ENCODE results near the gene KIF6. TPM values are rescaled to one million over a fixed set of nuclear protein-coding genes. Genes with fewer than 3 reads are reported as not detected.

Gene KIF6
- total and polyA plus RNA-seq, 2 donors (not counting 1 experiment from before 2014, with no cell fraction given) = not detected

DNA sequence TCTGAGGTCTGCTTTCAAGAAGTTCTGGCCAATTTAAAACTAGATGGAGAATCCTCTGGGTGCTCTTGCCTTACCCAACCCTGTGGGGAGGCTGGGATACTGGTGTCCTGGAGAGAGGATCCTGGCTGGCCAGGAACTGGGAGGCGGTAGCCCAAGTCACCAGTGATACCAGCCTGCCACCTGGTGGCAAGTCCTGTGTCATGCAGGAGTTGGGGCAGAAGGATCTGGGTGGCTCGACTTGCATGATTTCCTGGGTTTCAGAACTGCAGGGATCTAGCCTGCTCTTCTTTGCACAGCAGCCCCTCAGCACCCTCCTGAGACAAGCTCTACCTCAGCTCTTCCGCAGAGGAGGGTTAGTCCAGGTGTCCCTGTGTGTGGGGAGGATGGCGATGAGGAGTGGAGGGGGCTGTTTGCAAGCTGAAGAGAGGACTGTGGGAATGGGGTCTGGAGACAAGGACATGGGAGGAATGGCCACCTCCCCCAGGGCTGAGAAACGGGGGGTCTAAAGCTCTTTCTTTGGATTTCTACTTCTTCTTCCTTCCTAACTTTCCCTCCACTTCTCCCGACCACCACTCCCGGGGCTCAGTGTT is 415.2 kb downstream of the KIF6 start:
- peaks cover 32% of the 10 kb centered on the region for H3K27me3 Mint-ChIP-seq
- H4K20me1 ChIP-seq (ENCODE audit: control insufficient read depth, insufficient read depth, low read length, poor library complexity, severe bottlenecking) = no peaks in the 10 kb centered on the region
- no peak overlapping the region for H3K9ac ChIP-seq (ENCODE audit: low read length)
- ChIA-PET CTCF (interaction anchor here (0.6 to 11.7 kb wide), 18 partner anchors 8 to 437 kb away, joined by 3 to 241 read pairs (median 4); partner anchors contain the start of gene KCNK16), POLR2A (no interaction called here)
- H3K9me3 Mint-ChIP-seq (ENCODE audit: insufficient read depth) = no peaks in the 10 kb centered on the region
- H3K9me3 ChIP-seq (ENCODE audit: control extremely low read depth in 1 of 3, control insufficient read depth in 2 of 3, insufficient read depth in 1 of 3, low read length in 2 of 3) = peaks cover 0 to 6% (median 0%) of the 10 kb centered on the region in 3 donors
- H2AFZ ChIP-seq (ENCODE audit: insufficient read depth, low read depth, low read length, poor library complexity, severe bottlenecking) = no peak overlapping the region
- no peaks in the 10 kb centered on the region for H3K79me2 ChIP-seq (ENCODE audit: control insufficient read depth, insufficient read depth, low read length)
- peak; percentile 65 for DNase-seq
- peaks cover 24% of the 10 kb centered on the region for H3K4me1 Mint-ChIP-seq
- TF ChIP-seq EZH2 (IDR thresholded peaks at IDR 0.05; ENCODE audit: borderline replicate concordance, insufficient read depth, low read depth, low read length, poor library complexity, severe bottlenecking) = no peak
- TF ChIP-seq, protein P1, sequence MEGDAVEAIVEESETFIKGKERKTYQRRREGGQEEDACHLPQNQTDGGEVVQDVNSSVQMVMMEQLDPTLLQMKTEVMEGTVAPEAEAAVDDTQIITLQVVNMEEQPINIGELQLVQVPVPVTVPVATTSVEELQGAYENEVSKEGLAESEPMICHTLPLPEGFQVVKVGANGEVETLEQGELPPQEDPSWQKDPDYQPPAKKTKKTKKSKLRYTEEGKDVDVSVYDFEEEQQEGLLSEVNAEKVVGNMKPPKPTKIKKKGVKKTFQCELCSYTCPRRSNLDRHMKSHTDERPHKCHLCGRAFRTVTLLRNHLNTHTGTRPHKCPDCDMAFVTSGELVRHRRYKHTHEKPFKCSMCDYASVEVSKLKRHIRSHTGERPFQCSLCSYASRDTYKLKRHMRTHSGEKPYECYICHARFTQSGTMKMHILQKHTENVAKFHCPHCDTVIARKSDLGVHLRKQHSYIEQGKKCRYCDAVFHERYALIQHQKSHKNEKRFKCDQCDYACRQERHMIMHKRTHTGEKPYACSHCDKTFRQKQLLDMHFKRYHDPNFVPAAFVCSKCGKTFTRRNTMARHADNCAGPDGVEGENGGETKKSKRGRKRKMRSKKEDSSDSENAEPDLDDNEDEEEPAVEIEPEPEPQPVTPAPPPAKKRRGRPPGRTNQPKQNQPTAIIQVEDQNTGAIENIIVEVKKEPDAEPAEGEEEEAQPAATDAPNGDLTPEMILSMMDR (IDR thresholded peaks at IDR 0.05) = peak; percentile 85
- WGBS (ENCODE audit: insufficient coverage) = 57% methylated on average over 2 of the region's 7 CpGs
- H3K4me3 ChIP-seq (ENCODE audit: control extremely low read depth in 1 of 5, extremely low read depth in 1 of 5, insufficient read depth in 1 of 5, low read depth in 2 of 5, low read length in 4 of 5) = no peak overlapping the region
- ATAC-seq (ENCODE audit: low read depth) = peak; percentile 56
- H3K4me1 ChIP-seq (ENCODE audit: control insufficient read depth in 2 of 2, insufficient read depth in 2 of 2, low read length in 2 of 2) = peaks cover 21 to 23% of the 10 kb centered on the region in 2 donors
- H3K27ac Mint-ChIP-seq = no peak overlapping the region
- peaks cover 0 to 41% (median 23%) of the 10 kb centered on the region in 4 experiments for H3K27me3 ChIP-seq (replicated peaks in 1 of 4; ENCODE audit: control extremely low read depth in 1 of 4, control insufficient read depth in 3 of 4, insufficient read depth in 4 of 4, low read length in 3 of 4)
- H3K36me3 ChIP-seq (replicated peaks in 1 of 2; ENCODE audit: control extremely low read depth in 1 of 2, control insufficient read depth in 1 of 2, extremely low read depth in 1 of 2, insufficient read depth in 2 of 2, low read length in 1 of 2) = no peaks in the 10 kb centered on the region
- H3K4me2 ChIP-seq (replicated peaks; ENCODE audit: low read depth, low read length, poor library complexity, severe bottlenecking) = no peak overlapping the region
- H3K27ac ChIP-seq (ENCODE audit: low read length in 2 of 2) = no peak overlapping the region
- no peak overlapping the region for H3K4me3 Mint-ChIP-seq
- intact Hi-C loops (cut with micrococcal nuclease) = loop anchor here (1.0 kb wide), 2 partner anchors 144 to 438 kb away; no protein-coding TSS in a partner anchor

DNA sequence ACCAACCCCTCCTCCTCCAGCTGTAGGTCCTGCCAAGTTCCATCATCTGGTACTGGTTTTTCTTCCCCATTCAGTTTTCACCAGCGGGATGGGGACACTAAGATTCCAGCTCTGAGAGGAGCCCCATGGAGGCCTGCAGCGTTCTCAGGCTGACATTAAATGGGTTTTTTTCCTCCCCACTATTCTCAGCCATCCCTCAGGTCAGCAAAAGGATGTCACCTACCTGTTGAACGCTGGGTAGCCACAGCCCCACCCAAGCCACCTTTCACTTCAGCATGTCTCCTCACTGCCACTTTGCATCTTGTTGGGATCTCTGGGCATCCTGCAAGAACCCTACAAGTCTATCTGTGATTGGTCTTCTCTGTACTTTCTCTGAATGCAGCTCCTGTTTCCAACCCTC is 417.7 kb downstream of the KIF6 start:
- H3K36me3 ChIP-seq (replicated peaks in 1 of 2; ENCODE audit: control extremely low read depth in 1 of 2, control insufficient read depth in 1 of 2, extremely low read depth in 1 of 2, insufficient read depth in 2 of 2, low read length in 1 of 2) = no peaks in the 10 kb centered on the region
- peaks cover 0 to 5% (median 0%) of the 10 kb centered on the region in 3 donors for H3K9me3 ChIP-seq (ENCODE audit: control extremely low read depth in 1 of 3, control insufficient read depth in 2 of 3, insufficient read depth in 1 of 3, low read length in 2 of 3)
- H3K4me3 ChIP-seq (ENCODE audit: control extremely low read depth in 1 of 5, extremely low read depth in 1 of 5, insufficient read depth in 1 of 5, low read depth in 2 of 5, low read length in 4 of 5) = no peak overlapping the region
- H3K4me1 ChIP-seq (ENCODE audit: control insufficient read depth in 2 of 2, insufficient read depth in 2 of 2, low read length in 2 of 2) = peaks cover 4 to 7% of the 10 kb centered on the region in 2 donors
- no peaks in the 10 kb centered on the region for H3K9me3 Mint-ChIP-seq (ENCODE audit: insufficient read depth)
- no peaks in the 10 kb centered on the region for H4K20me1 ChIP-seq (ENCODE audit: control insufficient read depth, insufficient read depth, low read length, poor library complexity, severe bottlenecking)
- H3K27me3 Mint-ChIP-seq = peaks cover 31% of the 10 kb centered on the region
- H3K27ac Mint-ChIP-seq = no peak overlapping the region
- ChIA-PET POLR2A (no interaction called here), CTCF (interaction anchor here (0.6 to 11.7 kb wide), 4 partner anchors 30 to 1276 kb away, joined by 3 to 241 read pairs (median 52); no protein-coding TSS in a partner anchor)
- TF ChIP-seq, protein P1 (IDR thresholded peaks at IDR 0.05) = no peak
- TF ChIP-seq EZH2 (IDR thresholded peaks at IDR 0.05; ENCODE audit: borderline replicate concordance, insufficient read depth, low read depth, low read length, poor library complexity, severe bottlenecking) = no peak
- H3K27ac ChIP-seq (ENCODE audit: low read length in 2 of 2) = no peak overlapping the region
- H3K4me1 Mint-ChIP-seq = peaks cover 13% of the 10 kb centered on the region
- H3K4me3 Mint-ChIP-seq = no peak overlapping the region
- no peak for ATAC-seq (ENCODE audit: low read depth)
- H3K9ac ChIP-seq (ENCODE audit: low read length) = no peak overlapping the region
- WGBS (ENCODE audit: insufficient coverage) = 85% methylated on average over 3 of the region's 3 CpGs
- no peaks in the 10 kb centered on the region for H3K79me2 ChIP-seq (ENCODE audit: control insufficient read depth, insufficient read depth, low read length)
- no peak for DNase-seq
- intact Hi-C loops (cut with micrococcal nuclease) = no loop called here
- H2AFZ ChIP-seq (ENCODE audit: insufficient read depth, low read depth, low read length, poor library complexity, severe bottlenecking) = no peak overlapping the region
- H3K27me3 ChIP-seq (replicated peaks in 1 of 4; ENCODE audit: control extremely low read depth in 1 of 4, control insufficient read depth in 3 of 4, insufficient read depth in 4 of 4, low read length in 3 of 4) = peaks cover 0 to 19% (median 10%) of the 10 kb centered on the region in 4 experiments
- H3K4me2 ChIP-seq (replicated peaks; ENCODE audit: low read depth, low read length, poor library complexity, severe bottlenecking) = no peak overlapping the region

Measured in B cell (primary cell).